HepG2 (cell line): ENCODE measurements around the gene HNRNPF. TPM values are rescaled to one million over a fixed set of nuclear protein-coding genes. Genes with fewer than 3 reads are reported as not detected.

Source experiments
- ATAC-seq: fragments of 200-7000 bp; cut with Tn5 transposase; 3 replicates; pipeline ENCODE4 v1.9.1; 2020; ENCODE audit warnings: mild to moderate bottlenecking, moderate library complexity
- BruUV-seq: library from RNA; stranded (reverse); fragments of 400-500 nt; replicated peaks from 2 replicates; lab custom pipeline; 2021; lab: Mats Ljungman, UMichigan
- CTCF ChIA-PET: fragments of 300-600 bp; formaldehyde crosslinking; extraction: SDS; loops from one replicate; lab custom pipeline; 2021; ENCODE audit warnings: low total read pairs, inconsistent platforms, low intra/inter-chr PET ratio; lab: Yijun Ruan, JAX
- POLR2A ChIA-PET: fragments of 350-600 bp; sonication (Branson Sonifier 250); formaldehyde crosslinking; loops from one replicate; lab custom pipeline; 2020; ENCODE audit warnings: antibody characterized with exemption, inconsistent platforms; lab: Yijun Ruan, JAX
- DNase-seq: peaks from one replicate; pipeline ENCODE4 v3.0.0-alpha.2; 2015; ENCODE audit warnings: low spot score
- FAIRE-seq: peaks from 3 replicates; lab custom pipeline; 2011; peaks lifted over from hg19 to GRCh38; lab: Jason Lieb, UNC
- H2AFZ ChIP-seq: one replicate; pipeline ENCODE4 v1.6.1; 2011; ENCODE audit warnings: low read length, inconsistent platforms
- H3K27ac ChIP-seq: fragments of 300-600 bp; 3 replicates; pipeline ENCODE4 v1.8.0; 2011; ENCODE audit warnings: mixed run types, mild to moderate bottlenecking, mixed read lengths, low read length, inconsistent platforms; ENCODE audit not compliant: insufficient read depth; ENCODE audit errors: extremely low read length
- H3K27me3 ChIP-seq, 2 experiments: fragments of 200-600 bp in 1 of 2; 2 replicates in 1 of 2; 3 replicates in 1 of 2; pipeline versions ENCODE4 v1.6.0 to v1.8.0; 2011; ENCODE audit warnings: low read length in 2 of 2, mild to moderate bottlenecking in 2 of 2, moderate library complexity in 2 of 2, inconsistent platforms in 1 of 2; ENCODE audit not compliant: insufficient read depth in 2 of 2, control insufficient read depth in 1 of 2
- H3K36me3 ChIP-seq, 2 experiments: fragments of 200-600 bp in 1 of 2; replicated peaks in 1 of 2; 2 replicates in 1 of 2; 3 replicates in 1 of 2; pipeline versions ENCODE4 v1.5.1 to v1.8.0; 2011; ENCODE audit warnings: low read length in 2 of 2, inconsistent platforms in 1 of 2; ENCODE audit not compliant: insufficient read depth in 2 of 2, control insufficient read depth in 1 of 2
- H3K4me1 ChIP-seq: 2 replicates; pipeline ENCODE4 v1.5.1; 2012; ENCODE audit warnings: low read length, inconsistent platforms; ENCODE audit not compliant: insufficient read depth
- H3K4me2 ChIP-seq: 2 replicates; pipeline ENCODE4 v1.6.0; 2011; ENCODE audit warnings: low read depth, low read length, inconsistent platforms
- H3K4me3 ChIP-seq, 3 experiments: fragments of 200-600 bp in 1 of 3; sonication (generic), shearing (Covaris generic) in 1 of 3; replicated peaks in 1 of 3; 2 replicates each; pipeline ENCODE4 v1.5.1; 2011 to 2016; ENCODE audit warnings: low read length in 3 of 3, inconsistent platforms in 2 of 3, low read depth in 2 of 3, mild to moderate bottlenecking in 2 of 3, control low read depth in 1 of 3, mixed read lengths in 1 of 3; ENCODE audit not compliant: insufficient read depth in 1 of 3
- H3K79me2 ChIP-seq: one replicate; pipeline ENCODE4 v1.6.1; 2011; ENCODE audit warnings: low read length, inconsistent platforms; ENCODE audit not compliant: insufficient read depth
- H3K9ac ChIP-seq: 2 replicates; pipeline ENCODE4 v1.6.0; 2011; ENCODE audit warnings: mild to moderate bottlenecking, low read depth, low read length, inconsistent platforms; ENCODE audit not compliant: insufficient read depth
- H3K9me3 ChIP-seq: 2 replicates; pipeline ENCODE4 v1.5.1; 2012; ENCODE audit warnings: mild to moderate bottlenecking, low read length
- H4K20me1 ChIP-seq: 2 replicates; pipeline ENCODE4 v1.6.0; 2011; ENCODE audit warnings: inconsistent platforms, mild to moderate bottlenecking, low read length, moderate library complexity; ENCODE audit not compliant: insufficient read depth
- FOSL2 ChIP-seq: sonication (generic); formaldehyde crosslinking; IDR thresholded peaks from 2 replicates; pipeline ENCODE4 v1.4.0; 2020; ENCODE audit warnings: missing genetic modification reagents
- FOXK1 ChIP-seq: sonication (generic); formaldehyde crosslinking; IDR thresholded peaks from 2 replicates; pipeline ENCODE4 v1.4.0; 2020; ENCODE audit warnings: low read depth, missing genetic modification reagents, borderline replicate concordance
- GATAD1 ChIP-seq: IDR thresholded peaks from 2 replicates; pipeline ENCODE4 v1.6.1; 2016; ENCODE audit warnings: missing genetic modification reagents, missing compliant biosample characterization
- KLF16 ChIP-seq, 2 experiments: sonication (generic) in 1 of 2; formaldehyde crosslinking in 1 of 2; IDR thresholded peaks; 2 replicates each; pipeline versions ENCODE4 v1.6.1 to v1.8.0; 2016 to 2023; ENCODE audit warnings: missing genetic modification reagents in 2 of 2, missing compliant biosample characterization in 1 of 2
- MIER3 ChIP-seq: IDR thresholded peaks from 2 replicates; pipeline ENCODE4 v1.6.1; 2016; ENCODE audit warnings: missing compliant biosample characterization, borderline replicate concordance
- ONECUT2 ChIP-seq: sonication (generic); formaldehyde crosslinking; IDR thresholded peaks from 2 replicates; pipeline ENCODE4 v1.4.0; 2020; ENCODE audit warnings: missing genetic modification reagents
- TAF15 ChIP-seq: fragments of 200-400 bp; formaldehyde crosslinking; IDR thresholded peaks from one replicate; pipeline ENCODE4 v1.6.1; 2018; ENCODE audit warnings: mild to moderate bottlenecking, low read depth, low read length; ENCODE audit not compliant: poor library complexity, severe bottlenecking
- WGBS: methylation state at CpG from one replicate; pipeline ENCODE4 v1.1.6; 2017; ENCODE audit warnings: low lambda C conversion rate; 5-methylcytosine and 5-hydroxymethylcytosine counted together
- in situ Hi-C: cut with HindIII; loops from 2 replicates; pipeline ENCODE4 v1.10.0; 2017; ENCODE audit warnings: low pct_unique_long_range_greater_than_20kb; ENCODE audit not compliant: extremely low pct_ligation_motif_present
- intact Hi-C: fragments of 100-400 bp; cut with micrococcal nuclease; formaldehyde crosslinking; loops from one replicate; pipeline ENCODE4 v1.10.0; 2022; ENCODE audit not compliant: unreplicated experiment
- polyA plus RNA-seq, 8 experiments: library from polyadenylated mRNA; depleted of rRNA in 3 of 8; stranded (reverse) in 7 of 8; unstranded in 1 of 8; fragments of >200 nt; fragmentation: Illumina TruSeq in 4 of 8; extraction: Trizol in 4 of 8; gene quantifications; 2 replicates each; pipeline versions ENCODE4 v1.2.1 to v1.2.3, GENCODE V29; 2011 to 2016; ENCODE audit warnings: low read depth in 4 of 8, missing spikeins in 1 of 8, mixed read lengths in 1 of 8; ENCODE audit not compliant: insufficient read depth in 1 of 8
- total RNA-seq, 5 experiments: library from RNA; depleted of rRNA; stranded (reverse); fragments of >200 nt; fragmentation: Illumina TruSeq; extraction: Trizol; gene quantifications; 2 replicates each; pipeline ENCODE4 v1.2.3, GENCODE V29; 2016; ENCODE audit warnings: low read depth in 1 of 5
- TF ChIP-seq, protein P1 (sequence below): sonication (generic); formaldehyde crosslinking; IDR thresholded peaks from 2 replicates; pipeline ENCODE4 v1.4.0; 2020; ENCODE audit warnings: missing genetic modification reagents
- TF ChIP-seq, protein P2 (sequence below): sonication (generic); formaldehyde crosslinking; IDR thresholded peaks from 2 replicates; pipeline ENCODE4 v1.5.0; 2020; ENCODE audit warnings: missing genetic modification reagents

The HNRNPF gene
- total and polyA plus RNA-seq, 2 of the 13 experiments (the other 11 are each of a cell fraction or from before 2014, with no cell fraction given): 166 to 308 TPM

DNA sequence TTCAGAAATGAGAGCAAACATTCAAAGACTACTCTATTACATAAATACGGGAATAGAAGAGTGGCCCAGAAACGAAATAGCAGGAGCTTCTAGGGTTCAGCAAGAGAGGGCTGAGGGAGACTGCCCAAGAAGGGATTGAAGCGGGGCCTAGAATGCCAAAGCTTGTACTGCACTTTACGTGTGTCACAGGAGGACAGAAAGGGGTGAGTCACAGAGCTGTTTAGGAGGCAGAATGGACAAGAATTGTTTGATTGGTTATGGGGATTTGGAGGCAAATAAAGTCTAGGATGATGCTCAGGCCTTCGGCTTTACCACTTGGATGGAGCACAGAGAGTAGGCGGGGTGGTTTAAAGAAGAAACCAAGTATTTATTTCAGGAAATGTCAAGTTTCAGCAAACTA is 48.9 kb downstream of the HNRNPF start:
- ATAC-seq (no peak), DNase-seq (no peak), FAIRE-seq (no peak)
- Histone ChIP-seq H2AFZ (no peak overlapping the region), H3K27me3 (peaks cover 0 to 1% of the 10 kb centered on the region in 2 experiments; a peak in 1 of 5 replicates), H3K4me3 (no peak overlapping the region), H3K9ac (no peak overlapping the region), H3K27ac (no peak overlapping the region), H3K9me3 (no peaks in the 10 kb centered on the region), H3K4me2 (no peak overlapping the region), H3K79me2 (no peaks in the 10 kb centered on the region), H4K20me1 (no peaks in the 10 kb centered on the region), H3K4me1 (peaks cover 9% of the 10 kb centered on the region; the same call in 1 of the 2 replicates), H3K36me3 (no peaks in the 10 kb centered on the region)
- ChIA-PET POLR2A (no interaction called here), CTCF (no interaction called here)
- 52% methylated on average over 6 of the region's 6 CpGs for WGBS
- intact Hi-C loops (no loop called here), in situ Hi-C loops (no loop called here)
- no TSS peak for BruUV-seq
- TF ChIP-seq, protein P1, sequence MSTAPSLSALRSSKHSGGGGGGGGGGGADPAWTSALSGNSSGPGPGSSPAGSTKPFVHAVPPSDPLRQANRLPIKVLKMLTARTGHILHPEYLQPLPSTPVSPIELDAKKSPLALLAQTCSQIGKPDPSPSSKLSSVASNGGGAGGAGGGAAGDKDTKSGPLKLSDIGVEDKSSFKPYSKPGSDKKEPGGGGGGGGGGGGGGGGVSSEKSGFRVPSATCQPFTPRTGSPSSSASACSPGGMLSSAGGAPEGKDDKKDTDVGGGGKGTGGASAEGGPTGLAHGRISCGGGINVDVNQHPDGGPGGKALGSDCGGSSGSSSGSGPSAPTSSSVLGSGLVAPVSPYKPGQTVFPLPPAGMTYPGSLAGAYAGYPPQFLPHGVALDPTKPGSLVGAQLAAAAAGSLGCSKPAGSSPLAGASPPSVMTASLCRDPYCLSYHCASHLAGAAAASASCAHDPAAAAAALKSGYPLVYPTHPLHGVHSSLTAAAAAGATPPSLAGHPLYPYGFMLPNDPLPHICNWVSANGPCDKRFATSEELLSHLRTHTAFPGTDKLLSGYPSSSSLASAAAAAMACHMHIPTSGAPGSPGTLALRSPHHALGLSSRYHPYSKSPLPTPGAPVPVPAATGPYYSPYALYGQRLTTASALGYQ (CRISPR knock-in tag): no peak
- TF ChIP-seq MIER3 (no peak), FOXK1 (no peak), TAF15 (no peak), GATAD1 (CRISPR knock-in tag) (no peak), KLF16 (CRISPR knock-in tag; IDR thresholded peaks at IDR 0.05) (no peak), ONECUT2 (CRISPR knock-in tag) (no peak), FOSL2 (CRISPR knock-in tag) (no peak)
- TF ChIP-seq, protein P2, sequence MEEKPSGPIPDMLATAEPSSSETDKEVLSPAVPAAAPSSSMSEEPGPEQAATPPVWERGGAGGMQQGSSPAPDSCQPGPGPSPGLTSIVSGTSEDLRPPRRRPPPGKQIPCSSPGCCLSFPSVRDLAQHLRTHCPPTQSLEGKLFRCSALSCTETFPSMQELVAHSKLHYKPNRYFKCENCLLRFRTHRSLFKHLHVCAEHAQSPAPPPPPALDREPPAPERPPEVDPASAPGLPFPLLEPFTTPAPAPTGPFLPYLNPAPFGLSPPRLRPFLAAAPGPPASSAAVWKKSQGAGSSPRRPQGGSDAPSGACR (CRISPR knock-in tag): no peak
